T-helper 2 cell treated with Interferon-gamma antibody and Interleukin-4, amounts not matched to agents 5 μg/mL and 100 μg/mL, for 36 hours (primary cell): ENCODE data around the gene AAMP.
A peak's percentile ranks its signal among the peaks of the same experiment; 100 is the strongest.

Experiments used
- DNase-seq: peaks from one replicate; pipeline ENCODE4 v3.0.0; 2021; ENCODE audit warnings: low spot score
- H3K27ac Mint-ChIP-seq: one replicate; pipeline ENCODE4 v1.8.0; 2021; ENCODE audit warnings: mild to moderate bottlenecking, mixed read lengths
- H3K27me3 Mint-ChIP-seq: one replicate; pipeline ENCODE4 v1.8.0; 2021; ENCODE audit warnings: low read depth, mixed read lengths
- H3K36me3 Mint-ChIP-seq: one replicate; pipeline ENCODE4 v1.8.0; 2021; ENCODE audit warnings: low read depth, mixed read lengths
- H3K4me1 Mint-ChIP-seq: one replicate; pipeline ENCODE4 v1.8.0; 2021; ENCODE audit warnings: low read depth, mixed read lengths
- H3K4me3 Mint-ChIP-seq: one replicate; pipeline ENCODE4 v1.8.0; 2022; ENCODE audit warnings: mild to moderate bottlenecking, moderate library complexity, mixed read lengths
- H3K9me3 Mint-ChIP-seq: one replicate; pipeline ENCODE4 v1.8.0; 2021; ENCODE audit warnings: mixed read lengths

AAMP gene

GRCh38 chr2:218245214-218245613 is 24.7 kb downstream of the AAMP start:
- no peaks in the 10 kb centered on the region for H3K9me3 Mint-ChIP-seq
- H3K4me1 Mint-ChIP-seq, result peaks cover 7% of the 10 kb centered on the region
- H3K27ac Mint-ChIP-seq, result peak overlapping the region; percentile 41
- no peak overlapping the region for H3K4me3 Mint-ChIP-seq
- no peak for DNase-seq
- H3K36me3 Mint-ChIP-seq, result peaks cover 92% of the 10 kb centered on the region
- H3K27me3 Mint-ChIP-seq, result no peaks in the 10 kb centered on the region

- H3K27me3 Mint-ChIP-seq, result no peaks in the 10 kb centered on the region
- peaks cover 7% of the 10 kb centered on the region for H3K4me1 Mint-ChIP-seq
- H3K27ac Mint-ChIP-seq, result peak overlapping the region; percentile 24
- H3K4me3 Mint-ChIP-seq, result no peak overlapping the region
- H3K36me3 Mint-ChIP-seq, result peaks cover 92% of the 10 kb centered on the region
- H3K9me3 Mint-ChIP-seq, result no peaks in the 10 kb centered on the region
- DNase-seq, result no peak
These were observed 25.3 kb downstream of the AAMP start for GRCh38 chr2:218244665-218245064.

- Mint-ChIP-seq H3K4me3 (no peak overlapping the region), H3K9me3 (no peaks in the 10 kb centered on the region), H3K36me3 (peaks cover 92% of the 10 kb centered on the region), H3K27ac (peak overlapping the region; percentile 24), H3K27me3 (no peaks in the 10 kb centered on the region), H3K4me1 (peaks cover 7% of the 10 kb centered on the region)
- no peak for DNase-seq
These were observed 25.7 kb downstream of the AAMP start for GRCh38 chr2:218244204-218244603.

- no peak for DNase-seq
- Mint-ChIP-seq H3K27me3 (no peaks in the 10 kb centered on the region), H3K4me3 (no peak overlapping the region), H3K27ac (no peak overlapping the region), H3K9me3 (no peaks in the 10 kb centered on the region), H3K4me1 (peaks cover 10% of the 10 kb centered on the region), H3K36me3 (peaks cover 86% of the 10 kb centered on the region)
These were observed 31.1 kb downstream of the AAMP start for GRCh38 chr2:218238887-218239286.

GRCh38 chr2:218236829-218237228 is 33.1 kb downstream of the AAMP start:
- H3K4me1 Mint-ChIP-seq, result peaks cover 13% of the 10 kb centered on the region
- no peaks in the 10 kb centered on the region for H3K27me3 Mint-ChIP-seq
- H3K9me3 Mint-ChIP-seq, result no peaks in the 10 kb centered on the region
- H3K36me3 Mint-ChIP-seq, result peaks cover 85% of the 10 kb centered on the region
- no peak for DNase-seq
- no peak overlapping the region for H3K27ac Mint-ChIP-seq
- no peak overlapping the region for H3K4me3 Mint-ChIP-seq

GRCh38 chr2:218235017-218235416 is 34.9 kb downstream of the AAMP start:
- Mint-ChIP-seq H3K27ac (peak overlapping the region; percentile 31), H3K27me3 (no peaks in the 10 kb centered on the region), H3K4me3 (no peak overlapping the region), H3K9me3 (no peaks in the 10 kb centered on the region), H3K4me1 (peaks cover 22% of the 10 kb centered on the region), H3K36me3 (peaks cover 84% of the 10 kb centered on the region)
- no peak for DNase-seq

- Mint-ChIP-seq H3K4me1 (peaks cover 22% of the 10 kb centered on the region), H3K27me3 (no peaks in the 10 kb centered on the region), H3K36me3 (peaks cover 82% of the 10 kb centered on the region), H3K9me3 (no peaks in the 10 kb centered on the region), H3K27ac (peak overlapping the region; percentile 26), H3K4me3 (no peak overlapping the region)
- DNase-seq, result no peak
These were observed 35.4 kb downstream of the AAMP start for GRCh38 chr2:218234521-218234920.

- H3K9me3 Mint-ChIP-seq, result no peaks in the 10 kb centered on the region
- peaks cover 80% of the 10 kb centered on the region for H3K36me3 Mint-ChIP-seq
- H3K4me3 Mint-ChIP-seq, result no peak overlapping the region
- H3K27ac Mint-ChIP-seq, result peak overlapping the region; percentile 2
- H3K4me1 Mint-ChIP-seq, result peaks cover 30% of the 10 kb centered on the region
- no peak for DNase-seq
- H3K27me3 Mint-ChIP-seq, result no peaks in the 10 kb centered on the region
These were observed 36.4 kb downstream of the AAMP start for GRCh38 chr2:218233543-218233942.

GRCh38 chr2:218230882-218231281 is 39.1 kb downstream of the AAMP start:
- Mint-ChIP-seq H3K4me3 (peak overlapping the region; percentile 74), H3K9me3 (no peaks in the 10 kb centered on the region), H3K36me3 (peaks cover 86% of the 10 kb centered on the region), H3K27ac (peak overlapping the region; percentile 82), H3K4me1 (peaks cover 50% of the 10 kb centered on the region), H3K27me3 (no peaks in the 10 kb centered on the region)
- DNase-seq, result peak; percentile 51

GRCh38 chr2:218229851-218230250 is 40.1 kb downstream of the AAMP start:
- peak overlapping the region; percentile 74 for H3K4me3 Mint-ChIP-seq
- H3K4me1 Mint-ChIP-seq, result peaks cover 61% of the 10 kb centered on the region
- no peaks in the 10 kb centered on the region for H3K9me3 Mint-ChIP-seq
- no peaks in the 10 kb centered on the region for H3K27me3 Mint-ChIP-seq
- peak overlapping the region; percentile 82 for H3K27ac Mint-ChIP-seq
- no peak for DNase-seq
- H3K36me3 Mint-ChIP-seq, result peaks cover 88% of the 10 kb centered on the region

- peaks cover 67% of the 10 kb centered on the region for H3K4me1 Mint-ChIP-seq
- DNase-seq, result peak; percentile 57
These were observed 40.7 kb downstream of the AAMP start for GRCh38 chr2:218229239-218229638.

GRCh38 chr2:218228366-218229090 is 41.4 kb downstream of the AAMP start:
- peak overlapping the region; percentile 76 for H3K4me3 Mint-ChIP-seq
- H3K9me3 Mint-ChIP-seq, result no peaks in the 10 kb centered on the region
- peaks cover 70% of the 10 kb centered on the region for H3K4me1 Mint-ChIP-seq
- no peak for DNase-seq
- H3K27me3 Mint-ChIP-seq, result no peaks in the 10 kb centered on the region
- H3K27ac Mint-ChIP-seq, result peak overlapping the region; percentile 90
- H3K36me3 Mint-ChIP-seq, result peaks cover 88% of the 10 kb centered on the region

More at GRCh38 chr2:218229239-218229638, 40.7 kb downstream of the AAMP start:
- H3K36me3 Mint-ChIP-seq, result peaks cover 89% of the 10 kb centered on the region
- peak overlapping the region; percentile 76 for H3K4me3 Mint-ChIP-seq
- no peaks in the 10 kb centered on the region for H3K27me3 Mint-ChIP-seq
- H3K27ac Mint-ChIP-seq, result peak overlapping the region; percentile 90
- H3K9me3 Mint-ChIP-seq, result no peaks in the 10 kb centered on the region

GRCh38 chr2:218226903-218227302 is 43.0 kb downstream of the AAMP start:
- Mint-ChIP-seq H3K4me3 (peak overlapping the region; percentile 61), H3K27ac (peak overlapping the region; percentile 80), H3K9me3 (no peaks in the 10 kb centered on the region), H3K27me3 (no peaks in the 10 kb centered on the region), H3K36me3 (peaks cover 87% of the 10 kb centered on the region), H3K4me1 (peaks cover 76% of the 10 kb centered on the region)
- no peak for DNase-seq

GRCh38 chr2:218224186-218224585 is 45.8 kb downstream of the AAMP start:
- no peaks in the 10 kb centered on the region for H3K9me3 Mint-ChIP-seq
- H3K36me3 Mint-ChIP-seq, result peaks cover 90% of the 10 kb centered on the region
- no peak for DNase-seq
- peak overlapping the region; percentile 93 for H3K4me3 Mint-ChIP-seq
- H3K27ac Mint-ChIP-seq, result peak overlapping the region; percentile 62
- peaks cover 81% of the 10 kb centered on the region for H3K4me1 Mint-ChIP-seq
- H3K27me3 Mint-ChIP-seq, result no peaks in the 10 kb centered on the region

- H3K27ac Mint-ChIP-seq, result peak overlapping the region; percentile 32
- DNase-seq, result no peak
- peaks cover 89% of the 10 kb centered on the region for H3K36me3 Mint-ChIP-seq
- peaks cover 73% of the 10 kb centered on the region for H3K4me1 Mint-ChIP-seq
- peak overlapping the region; percentile 93 for H3K4me3 Mint-ChIP-seq
- no peaks in the 10 kb centered on the region for H3K9me3 Mint-ChIP-seq
- no peaks in the 10 kb centered on the region for H3K27me3 Mint-ChIP-seq
These were observed 46.9 kb downstream of the AAMP start for GRCh38 chr2:218223046-218223445.
